HG03103 (cell line): ENCODE measurements around the gene TRPV3.
"Not testable (repeated sequence)": the region's sequence is repeated elsewhere in the genome, so short reads cannot be mapped to it uniquely, and the experiment has no call there.

Experiments used
- ATAC-seq: cut with Tn5 transposase; IDR thresholded peaks from one replicate; pipeline ENCODE4 v1.9.1; 2021; ENCODE audit warnings: low read depth; ENCODE audit not compliant: unreplicated experiment

Gene TRPV3

DNA sequence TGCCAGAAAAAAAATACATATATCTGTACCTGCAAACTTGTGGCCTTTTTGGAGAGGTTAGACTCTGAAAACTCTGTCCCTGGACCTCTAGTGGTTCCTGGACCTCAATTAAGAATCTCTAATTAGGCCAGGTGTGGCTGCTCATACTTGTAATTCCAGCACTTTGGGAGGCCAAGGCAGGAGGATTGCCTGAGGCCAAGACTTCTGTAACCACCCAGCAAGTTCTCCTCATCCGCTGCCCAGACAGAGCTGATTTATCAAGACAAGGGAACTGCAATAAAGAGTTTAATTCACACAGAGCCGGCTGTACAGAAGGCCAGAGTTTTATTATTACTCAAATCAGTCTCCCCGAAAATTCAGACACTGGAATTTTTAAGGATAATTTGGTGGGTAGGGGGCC lies 77.6 kb downstream of the TRPV3 start:
- ATAC-seq = no peak

DNA sequence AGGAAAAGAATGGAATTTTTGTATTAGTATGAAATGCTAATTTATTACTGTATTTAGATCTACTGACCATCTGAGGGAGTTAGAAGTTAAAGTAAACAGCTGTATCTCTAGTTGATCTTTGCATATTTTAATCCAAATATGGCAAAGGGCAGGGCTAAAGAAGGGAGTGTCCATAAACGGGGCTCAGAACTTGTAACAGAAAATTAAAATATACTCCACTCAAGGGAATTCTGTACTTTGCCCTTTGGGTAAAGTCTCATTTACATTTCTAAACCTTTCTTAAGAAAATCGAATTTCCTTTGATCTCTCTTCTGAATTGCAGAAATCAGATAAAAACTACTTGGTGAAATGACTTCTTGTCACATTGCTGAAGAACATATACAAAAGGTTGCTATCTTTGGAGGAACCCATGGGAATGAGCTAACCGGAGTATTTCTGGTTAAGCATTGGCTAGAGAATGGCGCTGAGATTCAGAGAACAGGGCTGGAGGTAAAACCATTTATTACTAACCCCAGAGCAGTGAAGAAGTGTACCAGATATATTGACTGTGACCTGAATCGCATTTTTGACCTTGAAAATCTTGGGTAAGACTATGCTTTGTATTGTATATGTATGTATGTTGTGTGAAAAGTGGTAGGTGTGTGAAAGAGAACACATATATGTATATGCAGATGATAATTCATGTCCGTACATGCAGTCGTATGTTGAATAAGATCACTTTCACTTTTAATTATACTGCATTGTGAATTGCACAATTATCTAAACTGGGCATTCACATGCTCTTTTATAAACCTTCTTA lies 81.6 kb downstream of the TRPV3 start, which contains the start of gene ASPA:
Gene ASPA, plus strand, starts transcription at position 186 of the 799 bp plus-strand sequence. Its CDS starts 163 bp downstream, at position 349.
- ATAC-seq = no peak

DNA sequence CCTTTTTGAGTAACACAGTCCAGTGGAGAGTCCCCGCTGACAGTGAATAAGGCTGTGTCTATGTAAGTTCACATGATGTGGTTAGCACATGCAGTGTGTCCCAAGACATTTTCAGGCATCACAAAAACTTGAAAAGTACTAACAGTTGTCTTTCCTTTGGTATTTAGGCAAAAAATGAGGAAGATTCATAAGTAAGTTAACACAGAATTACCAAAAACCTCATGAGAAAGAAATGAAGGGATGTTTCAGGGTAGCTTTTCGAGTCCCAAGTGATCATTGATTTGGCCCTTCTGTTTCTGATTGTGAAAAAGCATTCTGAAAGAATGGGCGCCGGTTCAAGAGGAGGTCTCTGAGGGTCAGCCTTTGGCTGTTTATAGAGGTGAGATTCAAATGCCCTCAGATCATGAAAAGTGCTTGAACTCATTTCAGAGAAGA lies 82.3 kb downstream of the TRPV3 start:
- no peak for ATAC-seq

DNA sequence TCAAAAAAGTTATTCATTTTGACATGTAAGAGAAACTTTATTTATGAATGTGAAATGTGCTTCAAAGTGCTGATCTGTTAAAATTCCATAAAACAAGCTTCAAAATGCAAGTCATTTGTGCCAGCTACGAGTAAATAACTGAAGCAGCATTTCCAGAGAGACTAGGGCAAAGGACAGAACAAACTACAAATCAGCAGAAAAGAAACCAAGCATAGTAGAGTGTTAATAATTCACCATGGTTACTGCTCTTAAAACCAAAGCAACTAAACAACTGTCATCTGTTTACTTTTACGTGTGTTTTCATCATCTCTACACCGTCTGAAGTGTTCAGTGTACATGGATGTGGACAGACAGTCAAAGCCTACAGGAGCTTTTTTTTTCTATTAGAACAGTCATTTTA lies 83.4 kb downstream of the TRPV3 start:
- ATAC-seq = no peak

DNA sequence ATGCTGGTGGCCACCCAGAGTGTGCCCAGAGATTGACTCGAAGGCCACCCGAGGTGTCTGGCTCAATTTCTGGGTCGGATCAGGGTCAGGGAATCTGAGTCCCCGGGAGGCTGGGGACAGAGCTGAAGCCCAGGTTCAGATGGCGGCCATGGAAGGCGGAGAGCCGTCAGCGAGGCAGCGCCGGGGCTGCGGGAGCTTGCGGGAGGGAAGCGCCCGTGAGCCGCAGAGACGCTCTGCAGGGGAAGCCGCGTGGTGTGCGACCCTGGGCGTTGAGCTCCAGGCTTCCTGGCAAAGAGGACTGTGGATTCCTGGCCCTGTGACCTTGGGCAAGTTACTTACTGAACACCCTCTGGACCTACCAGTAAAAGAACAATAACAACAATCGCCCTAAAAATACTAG lies 85.5 kb downstream of the TRPV3 start:
- ATAC-seq = no peak

DNA sequence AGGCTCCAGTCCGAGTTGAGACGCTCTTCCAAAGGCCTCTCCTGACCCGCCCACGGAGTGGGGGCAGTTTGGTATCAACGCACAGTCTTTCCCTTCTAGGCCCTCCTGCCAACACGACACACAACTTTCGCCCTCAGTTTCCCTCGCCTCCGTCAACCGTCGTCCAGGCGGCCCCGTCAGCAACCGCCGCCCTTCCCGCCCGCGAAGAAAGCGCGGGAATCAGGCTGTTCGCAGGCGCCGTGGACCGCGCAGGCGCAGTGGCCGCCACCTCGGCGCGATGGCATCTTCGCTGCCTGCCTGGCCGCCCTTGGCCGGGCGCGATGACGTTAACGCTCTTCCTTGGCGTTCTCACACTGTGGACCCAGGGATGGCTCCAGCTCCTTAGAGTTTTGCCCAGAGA lies 86.0 kb downstream of the TRPV3 start, which contains the start of gene SPATA22:
Gene SPATA22, minus strand, starts transcription at position 221 of the 400 bp plus-strand sequence. CDS start 2,494 bp downstream, outside the sequence.
- ATAC-seq = no peak

GRCh38 chr17:3469529-3469928 lies 88.1 kb downstream of the TRPV3 start:
- no peak for ATAC-seq

DNA sequence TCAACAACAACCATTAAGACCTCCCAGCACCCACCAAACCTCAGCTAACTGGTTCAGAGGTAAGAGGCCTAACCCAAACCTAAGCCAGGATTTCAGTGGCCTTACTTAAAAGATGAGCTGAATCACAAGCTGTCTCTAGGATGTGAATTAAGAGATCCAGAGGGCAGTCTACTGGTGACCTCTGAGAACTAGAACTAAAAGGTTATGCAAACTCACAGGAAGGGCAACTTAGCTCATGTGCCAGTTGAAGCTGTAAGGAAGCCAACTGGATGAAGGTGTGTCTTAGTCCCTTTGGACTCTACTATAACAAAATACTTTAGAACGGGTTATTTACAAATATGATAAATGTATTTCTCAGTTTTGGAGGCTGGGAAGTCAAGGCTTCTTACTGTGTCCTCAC lies 91.3 kb downstream of the TRPV3 start:
- not testable (repeated sequence) for ATAC-seq
